Fibroblast of the conjunctiva (primary cell): ENCODE results near the gene ASB18.
A peak's percentile ranks its signal among the peaks of the same experiment; 100 is the strongest.

ENCODE experiments used
- DNase-seq: peaks from one replicate; pipeline ENCODE4 v3.0.0-alpha.2; 2010; ENCODE audit warnings: low read depth

ASB18 gene

DNA sequence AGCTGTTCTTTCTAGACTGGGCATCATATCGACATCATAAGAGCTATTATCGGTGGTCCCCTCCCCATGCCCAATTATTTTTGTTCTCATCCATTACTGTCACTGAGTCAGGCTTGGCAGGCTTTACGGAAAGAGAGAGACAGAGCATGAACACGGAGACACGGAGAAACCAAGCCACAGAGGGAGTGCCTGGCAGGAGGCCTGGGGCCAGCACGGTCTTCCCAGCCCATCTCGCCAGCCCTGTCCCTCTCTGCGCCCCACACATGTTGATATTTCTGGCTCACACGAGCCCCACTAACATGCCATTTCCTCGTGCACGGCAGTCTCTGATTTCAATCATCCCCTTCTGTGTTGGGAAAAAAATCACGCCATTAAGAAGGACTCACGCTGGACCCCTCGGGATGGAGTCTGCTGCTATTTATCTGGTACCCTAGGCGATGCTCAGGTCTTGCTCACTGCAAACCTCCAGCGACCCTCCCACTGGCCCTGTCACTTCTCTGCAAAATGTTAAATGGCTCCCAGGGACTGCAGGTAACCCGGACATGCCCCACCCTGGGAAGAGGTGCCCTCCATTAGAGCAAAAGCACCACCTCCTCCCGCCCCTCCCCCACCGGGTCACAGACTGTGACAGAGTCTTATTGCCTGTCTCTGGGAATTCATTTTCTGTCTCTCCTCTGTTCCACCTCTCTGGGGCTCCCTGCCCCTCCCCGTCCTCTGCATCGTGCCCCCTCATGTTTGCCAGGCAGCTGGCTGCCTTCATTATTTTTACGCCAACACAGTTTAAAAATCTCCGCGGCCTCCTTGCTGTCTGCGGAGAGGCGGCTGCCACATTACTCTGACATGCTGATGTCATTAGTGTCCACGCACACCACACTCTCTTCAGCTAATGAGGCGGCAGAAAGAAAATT, 55.9 kb downstream of the ASB18 start:
- DNase-seq = no peak

- DNase-seq = no peak
Measured at GRCh38 chr2:236207472-236207871, 56.7 kb downstream of the ASB18 start.

DNA sequence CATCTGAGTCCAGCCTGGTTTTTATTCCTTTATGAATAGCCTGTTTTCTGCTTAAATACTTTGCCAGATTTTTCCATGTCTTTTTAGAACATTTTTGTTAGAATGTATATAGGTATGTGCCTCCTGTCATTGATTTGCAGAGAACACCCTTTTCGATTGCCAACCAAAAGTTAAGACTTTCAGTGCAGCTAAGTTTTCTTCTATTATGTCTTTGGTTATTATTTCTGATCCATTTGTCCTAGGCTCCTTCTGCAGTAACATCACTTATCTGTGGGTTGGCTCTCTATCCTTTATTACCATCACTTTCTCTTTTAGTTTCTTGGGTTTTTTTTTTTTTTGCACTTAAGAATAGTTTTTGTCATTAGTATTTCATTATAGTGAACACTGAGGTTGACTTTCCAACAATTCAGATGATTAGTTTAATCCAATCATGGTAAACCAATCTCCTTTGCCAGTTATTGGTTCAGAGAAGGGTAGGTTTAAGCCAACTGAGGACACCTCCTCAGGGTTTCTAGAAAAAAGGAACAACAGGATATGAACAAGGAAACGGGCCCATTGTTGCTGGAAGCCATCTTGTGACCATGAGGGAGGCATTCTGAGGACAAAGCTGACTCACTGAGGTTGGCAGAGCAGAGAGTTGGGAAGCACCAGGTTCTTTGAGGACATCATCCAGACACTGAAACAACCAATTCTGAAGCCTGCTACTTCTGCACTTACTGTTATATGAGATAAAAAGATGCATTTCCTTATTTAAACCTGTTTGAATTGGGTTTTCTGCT, 58.1 kb downstream of the ASB18 start:
- DNase-seq = no peak

- DNase-seq = no peak
Measured at GRCh38 chr2:236204953-236205352, 59.3 kb downstream of the ASB18 start.

- no peak for DNase-seq
Measured at GRCh38 chr2:236200378-236200777, 63.8 kb downstream of the ASB18 start.

GRCh38 chr2:236196366-236196765, 67.8 kb downstream of the ASB18 start:
- DNase-seq = no peak

- DNase-seq = no peak
Measured at GRCh38 chr2:236195726-236196125, 68.5 kb downstream of the ASB18 start.

GRCh38 chr2:236194786-236195185, 69.4 kb downstream of the ASB18 start:
- DNase-seq = no peak

GRCh38 chr2:236193026-236193425, 71.2 kb downstream of the ASB18 start:
- no peak for DNase-seq

DNA sequence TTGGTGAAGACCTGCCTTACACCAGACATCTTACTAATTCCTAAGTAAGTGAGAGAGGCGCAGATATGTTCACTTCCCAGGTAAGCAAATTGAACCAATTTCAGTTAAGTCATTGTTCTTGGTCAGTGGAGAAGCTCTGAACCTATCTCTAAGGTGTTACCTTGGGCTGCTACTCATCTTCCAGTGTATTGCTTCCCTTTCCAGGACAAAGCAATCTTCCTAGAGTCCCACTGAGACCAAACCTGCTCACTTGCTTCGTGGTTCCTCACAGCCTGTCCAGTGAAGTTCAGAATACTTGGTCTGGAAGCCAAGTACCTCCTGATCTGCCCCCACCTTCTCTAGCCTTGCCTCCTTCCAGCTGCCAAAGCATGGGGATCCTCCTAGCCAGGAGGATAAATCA, 73.5 kb downstream of the ASB18 start:
- DNase-seq = no peak

- no peak for DNase-seq
Measured at GRCh38 chr2:236184701-236185100, 79.5 kb downstream of the ASB18 start.

- peak; percentile 49 for DNase-seq
Measured at GRCh38 chr2:236180831-236181453, 83.3 kb downstream of the ASB18 start.

- DNase-seq = no peak
Measured at GRCh38 chr2:236180076-236180816, 84.0 kb downstream of the ASB18 start.

- DNase-seq = no peak
Measured at GRCh38 chr2:236179236-236180075, 84.8 kb downstream of the ASB18 start.

- no peak for DNase-seq
Measured at GRCh38 chr2:236178890-236179235, 85.3 kb downstream of the ASB18 start.

DNA sequence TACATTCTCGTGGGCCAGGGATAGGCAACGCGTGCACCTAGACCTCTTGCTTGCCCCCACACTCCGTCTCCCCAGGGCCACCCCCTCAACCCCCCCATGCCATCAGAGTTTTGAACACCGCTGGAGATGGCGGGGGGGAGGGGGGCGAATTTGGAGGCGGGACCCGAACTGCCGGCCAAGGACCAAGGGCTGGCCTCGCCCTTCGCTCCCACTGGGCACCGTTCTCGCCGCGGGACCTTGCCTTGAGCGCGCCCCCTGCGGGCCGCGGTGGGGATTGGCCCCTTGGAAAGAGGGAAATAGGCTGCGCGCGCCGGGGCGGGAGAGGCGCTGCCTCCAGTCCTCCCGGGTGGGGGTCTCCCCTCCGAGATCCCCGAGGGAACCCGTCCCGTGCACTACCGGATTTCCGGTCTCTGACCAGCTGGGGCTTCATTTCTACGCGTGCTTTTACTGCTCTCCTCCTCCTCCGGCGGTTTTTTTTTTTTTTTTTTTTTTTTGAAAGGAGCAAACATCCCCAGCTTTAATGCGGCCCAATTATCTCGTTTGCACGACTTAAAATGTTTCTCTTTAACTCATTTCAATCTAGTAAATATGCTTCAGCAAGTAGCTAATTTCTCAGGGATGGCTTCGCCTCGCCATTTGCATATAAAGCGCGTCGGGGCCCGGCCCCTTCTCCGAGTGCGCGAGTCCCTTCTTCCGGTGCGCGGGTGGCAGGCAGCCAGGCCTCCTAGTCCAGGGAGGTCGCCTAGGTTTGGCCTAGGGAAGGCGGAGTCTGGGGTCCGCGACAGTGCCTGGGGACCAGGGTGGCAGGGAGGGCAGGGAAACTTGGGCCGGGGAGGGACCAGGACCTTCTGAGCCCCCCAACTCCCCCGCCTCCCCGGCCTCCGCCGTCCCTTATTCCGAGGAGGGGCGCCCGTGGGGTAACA, 86.0 kb downstream of the ASB18 start:
- DNase-seq = no peak

DNA sequence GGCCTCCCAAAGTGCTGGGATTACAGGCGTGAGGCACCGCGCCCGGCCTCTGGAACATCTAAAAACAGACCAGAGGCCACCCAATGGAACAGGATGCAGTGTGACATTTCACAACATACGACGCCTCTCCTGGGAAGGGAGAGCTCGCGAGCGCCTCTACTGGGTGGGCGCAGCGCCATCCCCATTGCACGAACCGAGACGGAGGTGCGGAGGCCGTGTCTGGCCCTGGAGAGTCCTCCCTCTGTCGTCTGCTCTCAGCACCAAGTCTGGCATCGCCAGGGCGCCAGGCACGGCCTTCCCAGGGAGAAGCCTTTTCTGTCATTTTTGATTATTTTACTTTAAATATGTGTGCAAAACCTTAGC, 86.6 kb downstream of the ASB18 start:
- no peak for DNase-seq

- DNase-seq = no peak
Measured at GRCh38 chr2:236176951-236177350, 87.3 kb downstream of the ASB18 start.

- DNase-seq = no peak
Measured at GRCh38 chr2:236176417-236176816, 87.8 kb downstream of the ASB18 start.

DNA sequence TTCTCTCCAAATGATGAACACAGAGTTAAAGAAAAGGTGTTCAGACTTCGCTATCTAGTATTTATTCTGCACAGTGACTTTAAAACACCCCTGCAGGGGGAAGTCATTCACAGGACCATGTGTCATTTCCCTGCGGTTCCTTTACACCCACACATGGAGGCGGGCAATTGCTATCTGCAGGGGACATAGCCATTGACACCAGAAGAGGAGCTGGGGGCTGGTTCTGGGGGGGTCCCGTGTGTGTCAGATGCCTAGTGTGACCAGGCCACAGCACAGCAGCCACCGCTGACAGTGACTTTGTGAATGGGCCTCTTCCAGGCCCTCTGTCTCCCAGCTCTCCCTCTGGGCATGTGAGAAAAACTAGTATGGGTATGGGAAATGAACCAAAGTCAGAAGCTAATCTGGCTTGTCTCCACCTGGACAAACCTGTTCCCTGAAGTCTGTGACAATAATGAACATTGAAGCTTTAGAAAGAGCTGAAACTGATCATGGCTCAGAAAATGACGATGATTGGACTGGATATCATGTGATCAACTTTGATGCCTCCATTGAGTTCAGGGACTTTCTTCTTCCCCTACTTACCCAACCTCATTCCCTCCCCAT, 88.6 kb downstream of the ASB18 start:
- no peak for DNase-seq
